NCI-H2107 treated with DMSO at 0.1 percent for 48 hours (cell line): Measurements from ENCODE around the gene KCNH3.

Experiments used
- DNase-seq: peaks from one replicate; lab custom pipeline; 2025; ENCODE audit not compliant: unreplicated experiment; lab: John Stamatoyannopoulos, UW

Gene KCNH3

GRCh38 chr12:49559011-49559675, 20.3 kb downstream of the KCNH3 start:
- DNase-seq, result no peak

GRCh38 chr12:49560695-49561094, 21.9 kb downstream of the KCNH3 start:
- DNase-seq, result no peak

GRCh38 chr12:49562233-49562632, 23.4 kb downstream of the KCNH3 start:
- no peak for DNase-seq

GRCh38 chr12:49562831-49563230, 24.0 kb downstream of the KCNH3 start:
- no peak for DNase-seq

- no peak for DNase-seq
These were observed 25.3 kb downstream of the KCNH3 start for GRCh38 chr12:49563951-49564685.

GRCh38 chr12:49564686-49565405, 26.0 kb downstream of the KCNH3 start:
- DNase-seq, result no peak

- no peak for DNase-seq
These were observed 26.8 kb downstream of the KCNH3 start for GRCh38 chr12:49565406-49566265.

- no peak for DNase-seq
These were observed 27.5 kb downstream of the KCNH3 start for GRCh38 chr12:49566361-49566760.

GRCh38 chr12:49567302-49567610, 28.4 kb downstream of the KCNH3 start:
- DNase-seq, result no peak

GRCh38 chr12:49567611-49568441, 29.0 kb downstream of the KCNH3 start, which contains the start of gene MCRS1:
Gene MCRS1 (minus strand): TSS chr12:49568142. CDS start chr12:49566731, 1,411 bp downstream.
- peak; percentile 88 for DNase-seq

- no peak for DNase-seq
These were observed 29.8 kb downstream of the KCNH3 start for GRCh38 chr12:49568442-49569162.

- no peak for DNase-seq
These were observed 38.9 kb downstream of the KCNH3 start for GRCh38 chr12:49577589-49578315.

- no peak for DNase-seq
These were observed 39.8 kb downstream of the KCNH3 start for GRCh38 chr12:49578471-49579112.

- peak; percentile 92 for DNase-seq
These were observed 42.0 kb downstream of the KCNH3 start for GRCh38 chr12:49580572-49581535.

- no peak for DNase-seq
These were observed 43.4 kb downstream of the KCNH3 start for GRCh38 chr12:49582201-49582600.

- DNase-seq, result no peak
These were observed 44.0 kb downstream of the KCNH3 start for GRCh38 chr12:49582850-49583249.

- DNase-seq, result no peak
These were observed 44.7 kb downstream of the KCNH3 start for GRCh38 chr12:49583366-49584094.
